SK-N-SH treated with all-trans-retinoic acid at 6 μM for 48 hours (cell line): ENCODE measurements around the gene CHST15.

Source experiments
- ATAC-seq: fragments of 200-7000 bp; cut with Tn5 transposase; 3 replicates; pipeline ENCODE4 v1.9.1; 2020; ENCODE audit warnings: mild to moderate bottlenecking, moderate library complexity
- ARNTL ChIP-seq: fragments of 450-650 bp; formaldehyde crosslinking; IDR thresholded peaks from 2 replicates; pipeline ENCODE4 v1.5.0; 2020; ENCODE audit warnings: low read depth, mild to moderate bottlenecking, moderate library complexity, borderline replicate concordance
- BACH2 ChIP-seq: fragments of 250-450 bp; sonication (Bioruptor Pico); IDR thresholded peaks from 2 replicates; pipeline ENCODE4 v1.9.0; 2021; ENCODE audit warnings: mild to moderate bottlenecking, borderline replicate concordance
- CSDC2 ChIP-seq: fragments of 250-450 bp; sonication (Bioruptor Pico); IDR thresholded peaks from 2 replicates; pipeline ENCODE4 v1.5.0; 2020; ENCODE audit warnings: mild to moderate bottlenecking, moderate library complexity
- ESRRG ChIP-seq: fragments of 250-450 bp; sonication (Bioruptor Pico); IDR thresholded peaks from 2 replicates; pipeline ENCODE4 v1.6.1; 2021; ENCODE audit warnings: mild to moderate bottlenecking
- GLIS3 ChIP-seq: fragments of 250-450 bp; sonication (Bioruptor Pico); IDR thresholded peaks from 2 replicates; pipeline ENCODE4 v1.5.0; 2020; ENCODE audit warnings: mild to moderate bottlenecking, moderate library complexity
- ISL1 ChIP-seq: fragments of 250-450 bp; sonication (Bioruptor Pico); IDR thresholded peaks from 2 replicates; pipeline ENCODE4 v2.1.2; 2022; ENCODE audit warnings: mild to moderate bottlenecking, moderate library complexity
- OSR1 ChIP-seq: fragments of 250-450 bp; sonication (Bioruptor Pico); IDR thresholded peaks from 2 replicates; pipeline ENCODE4 v1.8.0; 2022; ENCODE audit warnings: moderate library complexity, mild to moderate bottlenecking, inconsistent platforms
- PPARA ChIP-seq: fragments of 250-450 bp; sonication (Bioruptor Pico); IDR thresholded peaks from 2 replicates; pipeline ENCODE4 v1.5.0; 2020; ENCODE audit warnings: mild to moderate bottlenecking, borderline replicate concordance
- RARB ChIP-seq: fragments of 250-450 bp; sonication (Bioruptor Pico); IDR thresholded peaks from 2 replicates; pipeline ENCODE4 v1.8.0; 2021; ENCODE audit warnings: mild to moderate bottlenecking, moderate library complexity
- SNAI2 ChIP-seq: fragments of 250-450 bp; sonication (Bioruptor Pico); IDR thresholded peaks from 2 replicates; pipeline ENCODE4 v1.5.0; 2020; ENCODE audit warnings: mild to moderate bottlenecking, moderate library complexity
- TCF4 ChIP-seq: fragments of 250-450 bp; sonication (Bioruptor Pico); IDR thresholded peaks from 2 replicates; pipeline ENCODE4 v1.8.0; 2021; ENCODE audit warnings: mild to moderate bottlenecking, moderate library complexity, borderline replicate concordance
- TOX ChIP-seq: fragments of 250-450 bp; sonication (Bioruptor Pico); IDR thresholded peaks from 2 replicates; pipeline ENCODE4 v1.8.0; 2021; ENCODE audit warnings: mild to moderate bottlenecking, moderate library complexity, borderline replicate concordance
- ZC3H10 ChIP-seq: fragments of 250-450 bp; sonication (Bioruptor Pico); IDR thresholded peaks from 2 replicates; pipeline ENCODE4 v1.5.1; 2021; ENCODE audit warnings: mild to moderate bottlenecking, moderate library complexity
- ZFP3 ChIP-seq: fragments of 250-450 bp; sonication (Bioruptor Pico); IDR thresholded peaks from 2 replicates; pipeline ENCODE4 v1.5.0; 2020; ENCODE audit warnings: mild to moderate bottlenecking, moderate library complexity
- ZNF565 ChIP-seq: fragments of 450-650 bp; formaldehyde crosslinking; conservative IDR thresholded peaks from 2 replicates; pipeline ENCODE4 v1.5.0; 2020; ENCODE audit warnings: low read depth, mild to moderate bottlenecking, moderate library complexity
- ZNF70 ChIP-seq: fragments of 450-650 bp; formaldehyde crosslinking; IDR thresholded peaks from 2 replicates; pipeline ENCODE4 v1.5.0; 2020; ENCODE audit warnings: mild to moderate bottlenecking, moderate library complexity
- ZNF8 ChIP-seq: fragments of 450-650 bp; formaldehyde crosslinking; IDR thresholded peaks from 2 replicates; pipeline ENCODE4 v1.5.0; 2020; ENCODE audit warnings: mild to moderate bottlenecking, moderate library complexity
- TF ChIP-seq, protein P1 (sequence below): fragments of 250-450 bp; sonication (Bioruptor Pico); IDR thresholded peaks from 2 replicates; pipeline ENCODE4 v1.5.1; 2021; ENCODE audit warnings: mild to moderate bottlenecking, moderate library complexity
- TF ChIP-seq, protein P2 (sequence below): fragments of 250-450 bp; sonication (Bioruptor Pico); IDR thresholded peaks from 2 replicates; pipeline ENCODE4 v1.8.0; 2020; ENCODE audit warnings: mild to moderate bottlenecking, moderate library complexity, borderline replicate concordance
- TF ChIP-seq, protein P3 (sequence below): fragments of 250-450 bp; sonication (Bioruptor Pico); IDR thresholded peaks from 2 replicates; pipeline ENCODE4 v1.5.1; 2020; ENCODE audit warnings: low read depth, mild to moderate bottlenecking, moderate library complexity
- TF ChIP-seq, protein P4 (sequence below): fragments of 250-450 bp; sonication (Bioruptor Pico); IDR thresholded peaks from 2 replicates; pipeline ENCODE4 v1.8.0; 2021; ENCODE audit warnings: low read depth, mild to moderate bottlenecking, moderate library complexity, borderline replicate concordance
- TF ChIP-seq, protein P5 (sequence below): fragments of 250-450 bp; sonication (Bioruptor Pico); IDR thresholded peaks from 2 replicates; pipeline ENCODE4 v1.5.0; 2020; ENCODE audit warnings: mild to moderate bottlenecking, moderate library complexity

The CHST15 gene

DNA sequence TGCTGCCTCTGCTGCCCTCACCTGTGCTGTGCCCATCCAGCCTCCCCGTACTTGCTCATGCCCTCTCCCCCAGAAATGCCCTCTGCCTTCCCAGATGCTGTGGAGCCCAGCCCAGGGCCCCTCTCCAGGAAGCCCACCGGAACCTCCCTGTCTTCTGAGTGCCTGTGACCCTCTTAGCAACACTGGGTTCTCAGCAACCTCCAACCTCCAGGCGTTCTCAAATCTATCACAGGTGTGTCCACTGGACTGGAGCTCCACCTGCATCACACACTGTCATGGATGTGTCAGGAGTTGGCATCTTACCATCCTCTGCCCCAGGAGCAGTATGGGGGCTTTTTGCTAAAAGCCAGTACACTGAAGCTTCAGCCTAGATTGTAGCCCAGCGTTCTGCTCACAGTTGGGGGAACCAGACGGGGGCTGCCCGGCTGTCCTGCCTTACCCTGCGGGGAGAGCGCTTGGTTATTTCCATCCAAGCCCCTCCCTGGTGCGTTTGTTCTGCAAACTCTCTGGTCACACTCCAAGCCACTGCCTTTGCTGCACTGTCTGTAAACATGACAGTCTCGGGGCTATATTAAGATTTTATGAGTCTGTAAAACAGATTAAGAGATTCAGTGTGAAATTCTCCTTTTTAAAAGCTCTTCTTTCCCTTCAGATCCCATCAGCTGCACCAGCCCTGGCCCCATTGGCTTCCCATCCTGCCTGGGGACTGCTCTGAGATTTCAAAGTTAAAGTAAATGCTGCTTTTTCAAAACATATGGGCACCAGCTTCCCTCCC lies 130.5 kb downstream of the CHST15 start:
- no peak for ATAC-seq
- TF ChIP-seq ZNF565 (no peak), ESRRG (CRISPR knock-in tag) (no peak), CSDC2 (CRISPR knock-in tag) (no peak), SNAI2 (no peak), PPARA (CRISPR knock-in tag) (no peak), ZNF8 (CRISPR knock-in tag) (no peak), ZNF70 (CRISPR knock-in tag) (no peak), ZC3H10 (CRISPR knock-in tag) (no peak), TCF4 (CRISPR knock-in tag) (no peak), ZFP3 (CRISPR knock-in tag) (no peak), ISL1 (CRISPR knock-in tag) (no peak), TOX (CRISPR knock-in tag) (no peak), ARNTL (no peak), OSR1 (CRISPR knock-in tag) (no peak)
- TF ChIP-seq, protein P1, sequence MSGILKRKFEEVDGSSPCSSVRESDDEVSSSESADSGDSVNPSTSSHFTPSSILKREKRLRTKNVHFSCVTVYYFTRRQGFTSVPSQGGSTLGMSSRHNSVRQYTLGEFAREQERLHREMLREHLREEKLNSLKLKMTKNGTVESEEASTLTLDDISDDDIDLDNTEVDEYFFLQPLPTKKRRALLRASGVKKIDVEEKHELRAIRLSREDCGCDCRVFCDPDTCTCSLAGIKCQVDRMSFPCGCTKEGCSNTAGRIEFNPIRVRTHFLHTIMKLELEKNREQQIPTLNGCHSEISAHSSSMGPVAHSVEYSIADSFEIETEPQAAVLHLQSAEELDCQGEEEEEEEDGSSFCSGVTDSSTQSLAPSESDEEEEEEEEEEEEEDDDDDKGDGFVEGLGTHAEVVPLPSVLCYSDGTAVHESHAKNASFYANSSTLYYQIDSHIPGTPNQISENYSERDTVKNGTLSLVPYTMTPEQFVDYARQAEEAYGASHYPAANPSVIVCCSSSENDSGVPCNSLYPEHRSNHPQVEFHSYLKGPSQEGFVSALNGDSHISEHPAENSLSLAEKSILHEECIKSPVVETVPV: no peak
- TF ChIP-seq, protein P2, sequence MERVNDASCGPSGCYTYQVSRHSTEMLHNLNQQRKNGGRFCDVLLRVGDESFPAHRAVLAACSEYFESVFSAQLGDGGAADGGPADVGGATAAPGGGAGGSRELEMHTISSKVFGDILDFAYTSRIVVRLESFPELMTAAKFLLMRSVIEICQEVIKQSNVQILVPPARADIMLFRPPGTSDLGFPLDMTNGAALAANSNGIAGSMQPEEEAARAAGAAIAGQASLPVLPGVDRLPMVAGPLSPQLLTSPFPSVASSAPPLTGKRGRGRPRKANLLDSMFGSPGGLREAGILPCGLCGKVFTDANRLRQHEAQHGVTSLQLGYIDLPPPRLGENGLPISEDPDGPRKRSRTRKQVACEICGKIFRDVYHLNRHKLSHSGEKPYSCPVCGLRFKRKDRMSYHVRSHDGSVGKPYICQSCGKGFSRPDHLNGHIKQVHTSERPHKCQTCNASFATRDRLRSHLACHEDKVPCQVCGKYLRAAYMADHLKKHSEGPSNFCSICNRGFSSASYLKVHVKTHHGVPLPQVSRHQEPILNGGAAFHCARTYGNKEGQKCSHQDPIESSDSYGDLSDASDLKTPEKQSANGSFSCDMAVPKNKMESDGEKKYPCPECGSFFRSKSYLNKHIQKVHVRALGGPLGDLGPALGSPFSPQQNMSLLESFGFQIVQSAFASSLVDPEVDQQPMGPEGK (CRISPR knock-in tag): no peak
- TF ChIP-seq, protein P3, sequence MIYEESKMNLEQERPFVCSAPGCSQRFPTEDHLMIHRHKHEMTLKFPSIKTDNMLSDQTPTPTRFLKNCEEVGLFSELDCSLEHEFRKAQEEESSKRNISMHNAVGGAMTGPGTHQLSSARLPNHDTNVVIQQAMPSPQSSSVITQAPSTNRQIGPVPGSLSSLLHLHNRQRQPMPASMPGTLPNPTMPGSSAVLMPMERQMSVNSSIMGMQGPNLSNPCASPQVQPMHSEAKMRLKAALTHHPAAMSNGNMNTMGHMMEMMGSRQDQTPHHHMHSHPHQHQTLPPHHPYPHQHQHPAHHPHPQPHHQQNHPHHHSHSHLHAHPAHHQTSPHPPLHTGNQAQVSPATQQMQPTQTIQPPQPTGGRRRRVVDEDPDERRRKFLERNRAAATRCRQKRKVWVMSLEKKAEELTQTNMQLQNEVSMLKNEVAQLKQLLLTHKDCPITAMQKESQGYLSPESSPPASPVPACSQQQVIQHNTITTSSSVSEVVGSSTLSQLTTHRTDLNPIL: no peak
- TF ChIP-seq, protein P4, sequence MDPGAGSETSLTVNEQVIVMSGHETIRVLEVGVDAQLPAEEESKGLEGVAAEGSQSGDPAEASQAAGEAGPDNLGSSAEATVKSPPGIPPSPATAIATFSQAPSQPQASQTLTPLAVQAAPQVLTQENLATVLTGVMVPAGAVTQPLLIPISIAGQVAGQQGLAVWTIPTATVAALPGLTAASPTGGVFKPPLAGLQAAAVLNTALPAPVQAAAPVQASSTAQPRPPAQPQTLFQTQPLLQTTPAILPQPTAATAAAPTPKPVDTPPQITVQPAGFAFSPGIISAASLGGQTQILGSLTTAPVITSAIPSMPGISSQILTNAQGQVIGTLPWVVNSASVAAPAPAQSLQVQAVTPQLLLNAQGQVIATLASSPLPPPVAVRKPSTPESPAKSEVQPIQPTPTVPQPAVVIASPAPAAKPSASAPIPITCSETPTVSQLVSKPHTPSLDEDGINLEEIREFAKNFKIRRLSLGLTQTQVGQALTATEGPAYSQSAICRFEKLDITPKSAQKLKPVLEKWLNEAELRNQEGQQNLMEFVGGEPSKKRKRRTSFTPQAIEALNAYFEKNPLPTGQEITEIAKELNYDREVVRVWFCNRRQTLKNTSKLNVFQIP: no peak

DNA sequence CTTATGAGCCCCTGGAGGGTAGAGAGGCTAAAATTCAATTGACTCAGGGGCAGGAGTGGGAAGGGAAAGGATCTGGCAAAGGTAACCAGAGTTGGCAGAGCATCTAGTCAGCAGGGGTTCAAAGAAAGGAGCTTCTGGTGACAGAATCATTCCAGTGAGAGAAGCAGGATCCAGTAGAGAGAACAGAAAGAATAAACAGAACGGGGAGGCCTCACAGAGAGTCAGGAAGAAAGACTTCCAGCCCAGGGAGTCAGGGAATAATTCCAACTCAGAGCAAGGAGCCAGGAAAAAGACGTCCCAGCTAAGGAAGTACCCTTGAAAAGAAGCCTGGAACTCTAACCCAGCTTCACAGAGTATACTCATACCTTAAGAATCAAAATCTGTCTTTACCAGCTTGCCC lies 135.2 kb downstream of the CHST15 start:
- ATAC-seq: no peak
- TF ChIP-seq, protein P2 (CRISPR knock-in tag): no peak
- TF ChIP-seq RARB (no peak), GLIS3 (no peak), BACH2 (CRISPR knock-in tag) (no peak), ARNTL (no peak), SNAI2 (no peak), ZC3H10 (CRISPR knock-in tag) (no peak), ZNF565 (no peak), ESRRG (CRISPR knock-in tag) (no peak), OSR1 (CRISPR knock-in tag) (no peak)
- TF ChIP-seq, protein P1: no peak
- TF ChIP-seq, protein P5, sequence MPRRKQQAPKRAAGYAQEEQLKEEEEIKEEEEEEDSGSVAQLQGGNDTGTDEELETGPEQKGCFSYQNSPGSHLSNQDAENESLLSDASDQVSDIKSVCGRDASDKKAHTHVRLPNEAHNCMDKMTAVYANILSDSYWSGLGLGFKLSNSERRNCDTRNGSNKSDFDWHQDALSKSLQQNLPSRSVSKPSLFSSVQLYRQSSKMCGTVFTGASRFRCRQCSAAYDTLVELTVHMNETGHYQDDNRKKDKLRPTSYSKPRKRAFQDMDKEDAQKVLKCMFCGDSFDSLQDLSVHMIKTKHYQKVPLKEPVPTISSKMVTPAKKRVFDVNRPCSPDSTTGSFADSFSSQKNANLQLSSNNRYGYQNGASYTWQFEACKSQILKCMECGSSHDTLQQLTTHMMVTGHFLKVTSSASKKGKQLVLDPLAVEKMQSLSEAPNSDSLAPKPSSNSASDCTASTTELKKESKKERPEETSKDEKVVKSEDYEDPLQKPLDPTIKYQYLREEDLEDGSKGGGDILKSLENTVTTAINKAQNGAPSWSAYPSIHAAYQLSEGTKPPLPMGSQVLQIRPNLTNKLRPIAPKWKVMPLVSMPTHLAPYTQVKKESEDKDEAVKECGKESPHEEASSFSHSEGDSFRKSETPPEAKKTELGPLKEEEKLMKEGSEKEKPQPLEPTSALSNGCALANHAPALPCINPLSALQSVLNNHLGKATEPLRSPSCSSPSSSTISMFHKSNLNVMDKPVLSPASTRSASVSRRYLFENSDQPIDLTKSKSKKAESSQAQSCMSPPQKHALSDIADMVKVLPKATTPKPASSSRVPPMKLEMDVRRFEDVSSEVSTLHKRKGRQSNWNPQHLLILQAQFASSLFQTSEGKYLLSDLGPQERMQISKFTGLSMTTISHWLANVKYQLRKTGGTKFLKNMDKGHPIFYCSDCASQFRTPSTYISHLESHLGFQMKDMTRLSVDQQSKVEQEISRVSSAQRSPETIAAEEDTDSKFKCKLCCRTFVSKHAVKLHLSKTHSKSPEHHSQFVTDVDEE (CRISPR knock-in tag): no peak
- TF ChIP-seq, protein P3: no peak
- TF ChIP-seq, protein P4: no peak
